IMR-90 (cell line): ENCODE data around the gene OR8J3. TPM values are rescaled to one million over a fixed set of nuclear protein-coding genes. Genes with fewer than 3 reads are reported as not detected.
A peak's percentile ranks its signal among the peaks of the same experiment; 100 is the strongest.

Experiments used
- ATAC-seq: fragments of 200-7000 bp; cut with Tn5 transposase; 2 replicates; pipeline ENCODE4 v1.9.1; 2020; ENCODE audit warnings: low read depth, mild to moderate bottlenecking, moderate library complexity
- BruUV-seq: library from RNA; stranded (reverse); fragments of 400-500 nt; replicated peaks from 2 replicates; lab custom pipeline; 2021; lab: Mats Ljungman, UMichigan
- CTCF ChIA-PET: fragments of 300-600 bp; formaldehyde crosslinking; extraction: SDS; loops from one replicate; lab custom pipeline; 2021; ENCODE audit warnings: antibody characterized with exemption; lab: Yijun Ruan, JAX
- POLR2A ChIA-PET: fragments of 300-600 bp; sonication (Branson Sonifier 250); formaldehyde crosslinking; loops from one replicate; lab custom pipeline; 2022; ENCODE audit warnings: antibody characterized with exemption; ENCODE audit not compliant: unreplicated experiment; lab: Charles Lee
- DNase-seq: peaks from one replicate; pipeline ENCODE4 v3.0.0; 2013
- H2AFZ ChIP-seq: replicated peaks from 2 replicates; pipeline ENCODE3; 2013; ENCODE audit warnings: low read length, mild to moderate bottlenecking; ENCODE audit not compliant: poor library complexity
- H2AK5ac ChIP-seq: 2 replicates; pipeline ENCODE4 v1.6.1; 2013; ENCODE audit warnings: low read depth, low read length, inconsistent platforms
- H2AK9ac ChIP-seq: replicated peaks from 2 replicates; pipeline ENCODE3; 2013; ENCODE audit warnings: mild to moderate bottlenecking, low read depth, low read length, moderate library complexity; ENCODE audit not compliant: poor library complexity
- H2BK120ac ChIP-seq: 2 replicates; pipeline ENCODE4 v1.6.1; 2013; ENCODE audit warnings: low read depth, low read length, inconsistent platforms
- H2BK15ac ChIP-seq: 3 replicates; pipeline ENCODE4 v1.6.1; 2013; ENCODE audit warnings: low read depth, low read length, inconsistent platforms
- H2BK20ac ChIP-seq: 2 replicates; pipeline ENCODE4 v1.6.1; 2013; ENCODE audit warnings: low read depth, mild to moderate bottlenecking, inconsistent platforms, low read length, moderate library complexity
- H2BK5ac ChIP-seq: 2 replicates; pipeline ENCODE4 v1.6.1; 2013; ENCODE audit warnings: mild to moderate bottlenecking, low read depth, low read length, inconsistent platforms; ENCODE audit not compliant: poor library complexity, severe bottlenecking
- H3K14ac ChIP-seq: replicated peaks from 2 replicates; pipeline ENCODE4 v1.6.1; 2013; ENCODE audit warnings: low read depth, low read length, inconsistent platforms
- H3K18ac ChIP-seq: 2 replicates; pipeline ENCODE4 v1.6.1; 2013; ENCODE audit warnings: low read depth, low read length, control low read depth
- H3K23ac ChIP-seq: 2 replicates; pipeline ENCODE4 v1.6.1; 2013; ENCODE audit warnings: low read depth, low read length, inconsistent platforms
- H3K27ac ChIP-seq: 2 replicates; pipeline ENCODE4 v1.5.1; 2013; ENCODE audit warnings: mild to moderate bottlenecking, control low read depth, low read length; ENCODE audit not compliant: insufficient read depth
- H3K27me3 ChIP-seq: 2 replicates; pipeline ENCODE4 v1.6.1; 2013; ENCODE audit warnings: low read length; ENCODE audit not compliant: control insufficient read depth, insufficient read depth
- H3K36me3 ChIP-seq: 2 replicates; pipeline ENCODE4 v1.6.1; 2013; ENCODE audit warnings: low read length, mixed read lengths; ENCODE audit not compliant: control insufficient read depth, insufficient read depth
- H3K4ac ChIP-seq: 2 replicates; pipeline ENCODE4 v1.6.1; 2013; ENCODE audit warnings: low read depth, low read length, inconsistent platforms
- H3K4me1 ChIP-seq: 2 replicates; pipeline ENCODE4 v1.6.1; 2013; ENCODE audit warnings: low read length, mixed read lengths; ENCODE audit not compliant: control insufficient read depth, insufficient read depth
- H3K4me2 ChIP-seq: 2 replicates; pipeline ENCODE4 v1.6.1; 2013; ENCODE audit warnings: low read depth, mild to moderate bottlenecking, control low read depth, low read length, moderate library complexity
- H3K4me3 ChIP-seq: 2 replicates; pipeline ENCODE4 v1.5.1; 2013; ENCODE audit warnings: low read depth, mild to moderate bottlenecking, control low read depth, low read length, moderate library complexity; ENCODE audit not compliant: insufficient read depth
- H3K56ac ChIP-seq: 2 replicates; pipeline ENCODE4 v1.6.1; 2013; ENCODE audit warnings: low read length, inconsistent platforms; ENCODE audit not compliant: insufficient read depth; ENCODE audit errors: extremely low read depth
- H3K79me1 ChIP-seq, 2 experiments: 2 replicates each; pipeline ENCODE4 v1.6.1; 2013; ENCODE audit warnings: low read length in 2 of 2, inconsistent platforms in 1 of 2, low read depth in 1 of 2
- H3K9ac ChIP-seq: 2 replicates; pipeline ENCODE4 v1.6.1; 2013; ENCODE audit warnings: low read depth, low read length, control low read depth
- H3K9me1 ChIP-seq: 2 replicates; pipeline ENCODE4 v1.6.1; 2013; ENCODE audit warnings: low read length, inconsistent platforms; ENCODE audit not compliant: insufficient read depth
- H3K9me3 ChIP-seq: 2 replicates; pipeline ENCODE4 v1.6.1; 2013; ENCODE audit warnings: low read length; ENCODE audit not compliant: control insufficient read depth, insufficient read depth
- H4K20me1 ChIP-seq: 2 replicates; pipeline ENCODE4 v1.6.1; 2013; ENCODE audit warnings: low read length, inconsistent platforms; ENCODE audit not compliant: insufficient read depth
- H4K5ac ChIP-seq: 2 replicates; pipeline ENCODE4 v1.6.1; 2013; ENCODE audit warnings: mild to moderate bottlenecking, low read depth, low read length, control low read depth
- H4K8ac ChIP-seq, 2 experiments: 2 replicates each; pipeline ENCODE4 v1.6.1; 2013; ENCODE audit warnings: low read depth in 2 of 2, low read length in 2 of 2, control low read depth in 1 of 2, inconsistent platforms in 1 of 2
- H4K91ac ChIP-seq: 2 replicates; pipeline ENCODE4 v1.6.1; 2013; ENCODE audit warnings: low read depth, low read length, inconsistent platforms; ENCODE audit not compliant: insufficient read depth
- ELK1 ChIP-seq: fragments of 150-350 bp; IDR thresholded peaks from 2 replicates; pipeline ENCODE4 v1.6.1; 2016; ENCODE audit warnings: low read depth, mild to moderate bottlenecking, low read length, moderate library complexity, borderline replicate concordance
- MAFK ChIP-seq: IDR thresholded peaks from 2 replicates; pipeline ENCODE4 v1.6.1; 2012; ENCODE audit warnings: low read depth, low read length, improper control_type of control experiment
- RAD21 ChIP-seq: IDR thresholded peaks from 2 replicates; pipeline ENCODE4 v1.6.1; 2012; ENCODE audit warnings: low read length, improper control_type of control experiment
- USF2 ChIP-seq: fragments of 150-350 bp; IDR thresholded peaks from 2 replicates; pipeline ENCODE4 v1.6.1; 2017; ENCODE audit warnings: mild to moderate bottlenecking, antibody characterized with exemption, low read length, low read depth
- WGBS, 2 experiments: methylation state at CpG; one replicate each; pipeline versions ENCODE4 v1.1.5 to v1.1.7; 2013; ENCODE audit warnings: missing lambda C conversion rate in 2 of 2; ENCODE audit not compliant: insufficient read length in 1 of 2; ENCODE audit errors: extremely low coverage in 2 of 2; 5-methylcytosine and 5-hydroxymethylcytosine counted together
- dilution Hi-C: fragments of 300-500 bp; cut with HindIII; formaldehyde crosslinking; loops from one replicate; pipeline ENCODE4 v1.14.3; 2018; ENCODE audit warnings: low sequenced_read_pairs; ENCODE audit not compliant: unreplicated experiment
- in situ Hi-C: fragments of 300-500 bp; cut with MboI; formaldehyde crosslinking; loops from 3 replicates; pipeline ENCODE4 v1.14.3; 2019; ENCODE audit warnings: low sequenced_read_pairs, inconsistent platforms, mixed read lengths
- intact Hi-C: fragments of 100-400 bp; cut with micrococcal nuclease; formaldehyde crosslinking; loops from 2 replicates; pipeline ENCODE4 v1.10.0; 2022
- polyA plus RNA-seq, 3 experiments: library from polyadenylated mRNA; depleted of rRNA; stranded (reverse); fragments of >200 nt; gene quantifications; 2 replicates each; pipeline ENCODE4 v1.2.3, GENCODE V29; 2012; ENCODE audit warnings: low replicate concordance in 1 of 3
- total RNA-seq: library from RNA; depleted of rRNA; stranded (reverse); fragments of >200 nt; gene quantifications from 2 replicates; pipeline ENCODE4 v1.2.3, GENCODE V29; 2012

The OR8J3 gene
- total and polyA plus RNA-seq, 2 of the 4 experiments (the other 2 are of a cell fraction), result not detected

GRCh38 chr11:56163804-56164203 lies 23.8 kb upstream of the OR8J3 start:
- Histone ChIP-seq H4K5ac (no peak overlapping the region), H4K8ac (no peak overlapping the region), H2AK5ac (no peak overlapping the region), H3K9ac (no peak overlapping the region), H3K23ac (no peak overlapping the region), H3K27me3 (no peaks in the 10 kb centered on the region), H3K4me1 (no peaks in the 10 kb centered on the region), H3K56ac (no peak overlapping the region), H3K14ac (no peak overlapping the region), H3K4me3 (no peak overlapping the region), H2BK15ac (no peak overlapping the region), H3K36me3 (no peaks in the 10 kb centered on the region), H2BK120ac (no peak overlapping the region), H3K9me1 (no peaks in the 10 kb centered on the region), H3K4ac (no peak overlapping the region), H3K4me2 (no peak overlapping the region), H2BK5ac (no peak overlapping the region), H3K18ac (no peak overlapping the region), H3K27ac (no peak overlapping the region), H2AFZ (no peak overlapping the region), H4K91ac (no peak overlapping the region), H3K9me3 (0 out of 2 replicates have a peak, but pooled peaks cover 2% of the 10 kb centered on the region), H2BK20ac (no peak overlapping the region), H2AK9ac (no peak overlapping the region), H3K79me1 (no peaks in the 10 kb centered on the region), H4K20me1 (no peaks in the 10 kb centered on the region)
- intact Hi-C loops, result no loop called here
- in situ Hi-C loops, result loop anchor here (25.0 kb wide), 1 partner anchor 527 kb away; the partner anchor contains the start of genes OR4P4 and OR4S2
- WGBS, 2 experiments, result no CpG with 5 or more reads among the region's 3 CpGs
- TF ChIP-seq MAFK (peak; percentile 95), ELK1 (no peak), RAD21 (no peak), USF2 (no peak)
- DNase-seq, result no peak
- no peak for ATAC-seq
- dilution Hi-C loops, result no loop called here
- no TSS peak for BruUV-seq
- CTCF ChIA-PET, result no interaction called here
- POLR2A ChIA-PET, result no interaction called here
